Activated CD8-positive, alpha-beta memory T cell treated with anti-CD3 and anti-CD28 coated beads, Interleukin-2, amount 50 U/mL, for 24 hours (primary cell): ENCODE data around the gene TSKS.

ENCODE experiments used
- DNase-seq: peaks from one replicate; pipeline ENCODE4 v3.0.0-alpha.2; 2020; ENCODE audit errors: extremely low read depth

The TSKS gene

GRCh38 chr19:49713236-49713845 is 49.8 kb downstream of the TSKS start:
- DNase-seq, result no peak

- no peak for DNase-seq
These were observed 50.7 kb downstream of the TSKS start for GRCh38 chr19:49712397-49712859.

- no peak for DNase-seq
These were observed 52.6 kb downstream of the TSKS start for GRCh38 chr19:49710372-49710951.

- no peak for DNase-seq
These were observed 57.2 kb downstream of the TSKS start for GRCh38 chr19:49705919-49706318.

- DNase-seq, result no peak
These were observed 58.0 kb downstream of the TSKS start for GRCh38 chr19:49704888-49705642.

GRCh38 chr19:49701271-49701786 is 61.8 kb downstream of the TSKS start:
- no peak for DNase-seq

GRCh38 chr19:49700563-49700962 is 62.5 kb downstream of the TSKS start:
- no peak for DNase-seq

GRCh38 chr19:49699364-49699763 is 63.7 kb downstream of the TSKS start:
- DNase-seq, result no peak

- no peak for DNase-seq
These were observed 66.2 kb downstream of the TSKS start for GRCh38 chr19:49696865-49697264.

GRCh38 chr19:49696115-49696514 is 67.0 kb downstream of the TSKS start:
- DNase-seq, result no peak

GRCh38 chr19:49692147-49692506 is 71.0 kb downstream of the TSKS start:
- no peak for DNase-seq

GRCh38 chr19:49691243-49692146 is 71.6 kb downstream of the TSKS start:
- no peak for DNase-seq

- no peak for DNase-seq
These were observed 72.4 kb downstream of the TSKS start, which contains the start of gene CPT1C for GRCh38 chr19:49690656-49691242. Gene CPT1C, plus strand, starts transcription at chr19:49691116. Its CDS starts 1,137 bp downstream, at chr19:49692253.

- DNase-seq, result no peak
These were observed 72.9 kb downstream of the TSKS start for GRCh38 chr19:49690079-49690655.
